GM13977 (cell line): ENCODE measurements around the gene CDH4.

Experiments
- DNase-seq: peaks from one replicate; pipeline ENCODE4 v3.0.0; 2012; ENCODE audit warnings: low spot score
- in situ Hi-C: fragments of 300-500 bp; cut with MboI; formaldehyde crosslinking; loops from one replicate; pipeline ENCODE4 v1.12.0; 2022; ENCODE audit warnings: low sequenced_read_pairs, low pct_unique_long_range_greater_than_20kb, mixed read lengths, inconsistent platforms; ENCODE audit not compliant: unreplicated experiment
- TF ChIP-seq, protein P1 (sequence below): IDR thresholded peaks from 2 replicates; pipeline ENCODE4 v1.5.1; 2012; ENCODE audit warnings: mild to moderate bottlenecking, control low read depth; ENCODE audit not compliant: insufficient read depth; ENCODE audit errors: extremely low read depth, missing control alignments

CDH4 gene

GRCh38 chr20:61776491-61777075 is 524.5 kb downstream of the CDH4 start:
- in situ Hi-C loops: no loop called here
- TF ChIP-seq, protein P1, sequence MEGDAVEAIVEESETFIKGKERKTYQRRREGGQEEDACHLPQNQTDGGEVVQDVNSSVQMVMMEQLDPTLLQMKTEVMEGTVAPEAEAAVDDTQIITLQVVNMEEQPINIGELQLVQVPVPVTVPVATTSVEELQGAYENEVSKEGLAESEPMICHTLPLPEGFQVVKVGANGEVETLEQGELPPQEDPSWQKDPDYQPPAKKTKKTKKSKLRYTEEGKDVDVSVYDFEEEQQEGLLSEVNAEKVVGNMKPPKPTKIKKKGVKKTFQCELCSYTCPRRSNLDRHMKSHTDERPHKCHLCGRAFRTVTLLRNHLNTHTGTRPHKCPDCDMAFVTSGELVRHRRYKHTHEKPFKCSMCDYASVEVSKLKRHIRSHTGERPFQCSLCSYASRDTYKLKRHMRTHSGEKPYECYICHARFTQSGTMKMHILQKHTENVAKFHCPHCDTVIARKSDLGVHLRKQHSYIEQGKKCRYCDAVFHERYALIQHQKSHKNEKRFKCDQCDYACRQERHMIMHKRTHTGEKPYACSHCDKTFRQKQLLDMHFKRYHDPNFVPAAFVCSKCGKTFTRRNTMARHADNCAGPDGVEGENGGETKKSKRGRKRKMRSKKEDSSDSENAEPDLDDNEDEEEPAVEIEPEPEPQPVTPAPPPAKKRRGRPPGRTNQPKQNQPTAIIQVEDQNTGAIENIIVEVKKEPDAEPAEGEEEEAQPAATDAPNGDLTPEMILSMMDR: no peak
- DNase-seq: no peak

GRCh38 chr20:61777773-61778494 is 525.9 kb downstream of the CDH4 start:
- TF ChIP-seq, protein P1: no peak
- no peak for DNase-seq
- in situ Hi-C loops: no loop called here

GRCh38 chr20:61778495-61778863 is 526.4 kb downstream of the CDH4 start:
- in situ Hi-C loops: no loop called here
- TF ChIP-seq, protein P1: no peak
- DNase-seq: no peak

DNA sequence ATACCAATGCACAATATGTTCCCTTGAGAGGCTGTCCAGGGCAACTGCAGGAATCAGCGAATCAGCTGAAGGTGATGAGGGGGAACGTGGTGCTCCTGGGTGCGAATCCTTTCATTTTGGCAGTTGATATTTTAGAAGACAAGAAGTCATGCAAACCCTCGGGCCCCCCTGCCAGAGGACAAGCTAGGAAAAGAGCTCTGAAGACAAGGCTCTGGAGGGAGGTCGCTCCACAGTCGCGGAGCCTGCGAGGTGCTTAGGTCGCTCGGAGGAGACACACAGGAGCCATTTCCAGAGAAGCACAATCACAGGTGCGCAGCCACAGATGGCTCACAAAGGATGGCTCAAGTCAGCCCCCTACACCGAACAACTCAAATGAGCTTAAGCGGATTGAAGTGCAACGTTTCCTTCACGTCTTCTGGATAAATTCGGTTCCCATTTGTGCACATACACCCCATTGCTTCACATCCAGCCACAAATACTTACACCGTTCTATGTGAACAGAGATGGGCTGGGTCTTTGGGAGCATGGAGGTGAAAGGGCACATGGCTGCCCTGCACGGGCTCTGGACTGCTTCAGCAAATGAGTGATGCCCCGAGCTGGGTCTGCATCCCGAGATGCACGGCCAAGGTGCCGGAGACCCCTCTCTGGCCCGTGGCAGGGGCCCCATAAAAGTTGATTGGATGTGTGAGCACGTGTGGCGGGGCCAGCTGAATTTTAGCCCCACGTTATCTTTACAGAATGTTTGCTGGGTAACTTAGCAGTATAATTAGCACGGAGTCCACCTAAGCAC is 527.3 kb downstream of the CDH4 start:
- no peak for DNase-seq
- TF ChIP-seq, protein P1: no peak
- in situ Hi-C loops: no loop called here

GRCh38 chr20:61780066-61780465 is 528.0 kb downstream of the CDH4 start:
- TF ChIP-seq, protein P1: no peak
- in situ Hi-C loops: no loop called here
- DNase-seq: no peak

GRCh38 chr20:61784801-61785566 is 532.9 kb downstream of the CDH4 start:
- in situ Hi-C loops: no loop called here
- no peak for DNase-seq
- TF ChIP-seq, protein P1: no peak
